ENCODE results near the gene MINDY4. TPM values are rescaled to one million over a fixed set of nuclear protein-coding genes. Genes with fewer than 3 reads are reported as not detected.

The MINDY4 gene
- total and polyA plus RNA-seq, 2 of the 4 experiments (the other 2 are of a cell fraction) = 1.8 to 3.6 TPM

DNA sequence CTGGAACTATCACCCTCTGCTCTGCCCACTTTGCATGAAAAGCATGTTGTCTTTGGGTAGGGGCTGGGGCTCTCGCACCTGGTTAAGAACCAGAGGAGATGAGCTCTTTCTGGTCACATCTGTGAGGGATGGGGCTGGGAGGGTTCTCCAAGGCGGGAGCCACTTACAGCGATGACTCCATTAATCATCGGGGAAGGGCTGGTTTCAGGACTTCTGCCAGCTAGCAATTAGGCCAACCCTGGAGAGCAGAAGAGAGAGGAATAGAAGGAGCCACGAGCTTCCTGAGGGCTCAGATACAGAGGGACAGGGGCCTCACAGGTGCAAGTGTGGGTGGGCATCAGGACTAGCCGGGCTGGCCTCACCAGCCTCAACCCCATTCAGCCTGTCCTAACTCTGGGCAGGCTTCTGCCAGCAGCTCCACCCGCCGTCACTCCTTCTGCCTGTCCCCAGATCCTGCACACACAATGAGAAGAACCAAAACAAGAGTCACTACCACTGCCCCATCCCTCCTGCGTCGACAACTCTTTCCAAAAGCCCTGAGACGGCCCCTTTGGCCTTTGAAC, 148.9 kb downstream of the MINDY4 start:
- H4K8ac ChIP-seq (ENCODE audit: low read depth in 2 of 2, low read length in 2 of 2) = no peak overlapping the region
- peaks cover 9% of the 10 kb centered on the region; the same call in 1 of the 2 replicates for H3K9me1 ChIP-seq (ENCODE audit: insufficient read depth, low read length)
- no peak overlapping the region for H3K9ac ChIP-seq (ENCODE audit: low read depth, low read length)
- no peak overlapping the region for H2BK5ac ChIP-seq (ENCODE audit: low read depth, low read length, poor library complexity, severe bottlenecking)
- no peak overlapping the region for H3K4me3 ChIP-seq (ENCODE audit: insufficient read depth, low read depth, low read length)
- H2AFZ ChIP-seq (replicated peaks; ENCODE audit: low read length, poor library complexity) = no peak overlapping the region
- no peaks in the 10 kb centered on the region for H3K36me3 ChIP-seq (ENCODE audit: control insufficient read depth, insufficient read depth, low read length)
- intact Hi-C loops (cut with micrococcal nuclease) = no loop called here
- H3K9me3 ChIP-seq (ENCODE audit: control insufficient read depth, insufficient read depth, low read length) = no peaks in the 10 kb centered on the region
- ATAC-seq (ENCODE audit: low read depth) (no peak), DNase-seq (no peak)
- H2AK9ac ChIP-seq (replicated peaks; ENCODE audit: low read depth, low read length, poor library complexity) = no peak overlapping the region
- H4K91ac ChIP-seq (ENCODE audit: insufficient read depth, low read depth, low read length) = no peak overlapping the region
- no peak overlapping the region for H2AK5ac ChIP-seq (ENCODE audit: low read depth, low read length)
- H3K4me1 ChIP-seq (ENCODE audit: control insufficient read depth, insufficient read depth, low read length) = peaks cover 10% of the 10 kb centered on the region
- H3K4me2 ChIP-seq (ENCODE audit: low read depth, low read length) = no peak overlapping the region
- in situ Hi-C loops (cut with MboI; ENCODE audit: low sequenced_read_pairs) = no loop called here
- 100% methylated on average over 1 of the region's 11 CpGs; no CpG with 5 or more reads in 1 of the 2 experiments for WGBS, 2 experiments (ENCODE audit: extremely low coverage in 2 of 2, insufficient read length in 1 of 2)
- H3K27ac ChIP-seq (ENCODE audit: insufficient read depth, low read length) = no peak overlapping the region
- no peak overlapping the region for H3K23ac ChIP-seq (ENCODE audit: low read depth, low read length)
- H2BK120ac ChIP-seq (ENCODE audit: low read depth, low read length) = no peak overlapping the region
- ChIA-PET CTCF (interaction anchor here (2.3 kb wide), 1 partner anchor 18 kb away, joined by 9 read pairs; no protein-coding TSS in a partner anchor), POLR2A (ENCODE audit: unreplicated experiment) (no interaction called here)
- dilution Hi-C loops (cut with HindIII; ENCODE audit: low sequenced_read_pairs, unreplicated experiment) = no loop called here
- H3K18ac ChIP-seq (ENCODE audit: low read depth, low read length) = no peak overlapping the region
- no peak overlapping the region for H2BK15ac ChIP-seq (ENCODE audit: low read depth, low read length)
- H4K5ac ChIP-seq (ENCODE audit: low read depth, low read length) = no peak overlapping the region
- H3K4ac ChIP-seq (ENCODE audit: low read depth, low read length) = no peak overlapping the region
- TF ChIP-seq MXI1 (IDR thresholded peaks at IDR 0.05; ENCODE audit: borderline replicate concordance, low read depth, low read length) (no peak), MAFK (IDR thresholded peaks at IDR 0.05; ENCODE audit: low read depth, low read length) (no peak), RFX5 (IDR thresholded peaks at IDR 0.05; ENCODE audit: low read depth, low read length) (no peak), CHD1 (IDR thresholded peaks at IDR 0.05; ENCODE audit: low read depth, low read length) (no peak), RCOR1 (IDR thresholded peaks at IDR 0.05; ENCODE audit: insufficient replicate concordance, low read length) (no peak), FOS (IDR thresholded peaks at IDR 0.05; ENCODE audit: low read depth, low read length) (no peak), BHLHE40 (IDR thresholded peaks at IDR 0.05; ENCODE audit: low read depth, low read length) (no peak), POLR2A (IDR thresholded peaks at IDR 0.05; ENCODE audit: low read depth, low read length) (no peak), CEBPB (IDR thresholded peaks at IDR 0.05; ENCODE audit: low read depth, low read length) (no peak), MAZ (IDR thresholded peaks at IDR 0.05; ENCODE audit: borderline replicate concordance, low read depth, low read length) (no peak), NFE2L2 (IDR thresholded peaks at IDR 0.05; ENCODE audit: low read depth, low read length) (no peak), RAD21 (IDR thresholded peaks at IDR 0.05; ENCODE audit: low read length) (no peak), SMC3 (IDR thresholded peaks at IDR 0.05; ENCODE audit: low read depth, low read length) (no peak)
- TF ChIP-seq, protein P1, sequence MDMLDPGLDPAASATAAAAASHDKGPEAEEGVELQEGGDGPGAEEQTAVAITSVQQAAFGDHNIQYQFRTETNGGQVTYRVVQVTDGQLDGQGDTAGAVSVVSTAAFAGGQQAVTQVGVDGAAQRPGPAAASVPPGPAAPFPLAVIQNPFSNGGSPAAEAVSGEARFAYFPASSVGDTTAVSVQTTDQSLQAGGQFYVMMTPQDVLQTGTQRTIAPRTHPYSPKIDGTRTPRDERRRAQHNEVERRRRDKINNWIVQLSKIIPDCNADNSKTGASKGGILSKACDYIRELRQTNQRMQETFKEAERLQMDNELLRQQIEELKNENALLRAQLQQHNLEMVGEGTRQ (IDR thresholded peaks at IDR 0.05; ENCODE audit: low read depth, low read length) = no peak
- TF ChIP-seq, protein P2, sequence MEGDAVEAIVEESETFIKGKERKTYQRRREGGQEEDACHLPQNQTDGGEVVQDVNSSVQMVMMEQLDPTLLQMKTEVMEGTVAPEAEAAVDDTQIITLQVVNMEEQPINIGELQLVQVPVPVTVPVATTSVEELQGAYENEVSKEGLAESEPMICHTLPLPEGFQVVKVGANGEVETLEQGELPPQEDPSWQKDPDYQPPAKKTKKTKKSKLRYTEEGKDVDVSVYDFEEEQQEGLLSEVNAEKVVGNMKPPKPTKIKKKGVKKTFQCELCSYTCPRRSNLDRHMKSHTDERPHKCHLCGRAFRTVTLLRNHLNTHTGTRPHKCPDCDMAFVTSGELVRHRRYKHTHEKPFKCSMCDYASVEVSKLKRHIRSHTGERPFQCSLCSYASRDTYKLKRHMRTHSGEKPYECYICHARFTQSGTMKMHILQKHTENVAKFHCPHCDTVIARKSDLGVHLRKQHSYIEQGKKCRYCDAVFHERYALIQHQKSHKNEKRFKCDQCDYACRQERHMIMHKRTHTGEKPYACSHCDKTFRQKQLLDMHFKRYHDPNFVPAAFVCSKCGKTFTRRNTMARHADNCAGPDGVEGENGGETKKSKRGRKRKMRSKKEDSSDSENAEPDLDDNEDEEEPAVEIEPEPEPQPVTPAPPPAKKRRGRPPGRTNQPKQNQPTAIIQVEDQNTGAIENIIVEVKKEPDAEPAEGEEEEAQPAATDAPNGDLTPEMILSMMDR (conservative IDR thresholded peaks at IDR 0.05; ENCODE audit: low read depth, low read length) = no peak
- TF ChIP-seq, protein P3, sequence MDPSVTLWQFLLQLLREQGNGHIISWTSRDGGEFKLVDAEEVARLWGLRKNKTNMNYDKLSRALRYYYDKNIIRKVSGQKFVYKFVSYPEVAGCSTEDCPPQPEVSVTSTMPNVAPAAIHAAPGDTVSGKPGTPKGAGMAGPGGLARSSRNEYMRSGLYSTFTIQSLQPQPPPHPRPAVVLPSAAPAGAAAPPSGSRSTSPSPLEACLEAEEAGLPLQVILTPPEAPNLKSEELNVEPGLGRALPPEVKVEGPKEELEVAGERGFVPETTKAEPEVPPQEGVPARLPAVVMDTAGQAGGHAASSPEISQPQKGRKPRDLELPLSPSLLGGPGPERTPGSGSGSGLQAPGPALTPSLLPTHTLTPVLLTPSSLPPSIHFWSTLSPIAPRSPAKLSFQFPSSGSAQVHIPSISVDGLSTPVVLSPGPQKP (IDR thresholded peaks at IDR 0.05; ENCODE audit: borderline replicate concordance, low read depth, low read length) = no peak
- H3K14ac ChIP-seq (replicated peaks; ENCODE audit: low read depth, low read length) = no peak overlapping the region
- no peaks in the 10 kb centered on the region for H3K27me3 ChIP-seq (ENCODE audit: control insufficient read depth, insufficient read depth, low read length)
- BruUV-seq (replicated peaks) = no TSS peak
- H3K56ac ChIP-seq (ENCODE audit: extremely low read depth, insufficient read depth, low read length) = no peak overlapping the region
- H3K79me1 ChIP-seq (ENCODE audit: low read depth in 1 of 2, low read length in 2 of 2) = no peaks in the 10 kb centered on the region
- H4K20me1 ChIP-seq (ENCODE audit: insufficient read depth, low read length) = no peaks in the 10 kb centered on the region
- no peak overlapping the region for H2BK20ac ChIP-seq (ENCODE audit: low read depth, low read length)

All from IMR-90 (cell line).